Mucosa of descending colon (tissue), 3 donors: Measurements from ENCODE around the gene EPG5. TPM values are rescaled to one million over a fixed set of nuclear protein-coding genes. Genes with fewer than 3 reads are reported as not detected.

Experiments used
- ATAC-seq: fragments of 200-7000 bp; cut with Tn5 transposase; one replicate; pipeline ENCODE4 v1.9.1; 2020; ENCODE audit warnings: mild to moderate bottlenecking, moderate library complexity
- DNase-seq, 3 donors: peaks; one replicate each; pipeline ENCODE4 v3.0.0-alpha.2; 2020
- H3K36me3 ChIP-seq: fragments of 200-600 bp; one replicate; pipeline ENCODE4 v1.8.0; 2021; ENCODE audit warnings: low read depth, mild to moderate bottlenecking
- H3K4me1 ChIP-seq: fragments of 200-600 bp; one replicate; pipeline ENCODE4 v1.8.0; 2021; ENCODE audit warnings: low read depth, mild to moderate bottlenecking
- H3K4me3 ChIP-seq: fragments of 200-600 bp; one replicate; pipeline ENCODE4 v1.8.0; 2021; ENCODE audit warnings: mild to moderate bottlenecking
- H3K9me3 ChIP-seq: fragments of 200-600 bp; one replicate; pipeline ENCODE4 v1.8.0; 2021; ENCODE audit warnings: mild to moderate bottlenecking
- intact Hi-C, 2 donors: fragments of 100-400 bp; cut with DNase I in 1 of 2; cut with micrococcal nuclease in 1 of 2; formaldehyde crosslinking; loops; one replicate each; pipeline versions ENCODE4 v1.11.0 to v1.11.1; 2022; cut with DNase I, micrococcal nuclease
- total RNA-seq, 3 donors: library from RNA; stranded (reverse); fragmentation: NEBNext Ultra II Directional in 2 of 3; extraction: Animal tissue kit (Norgen Biotek cat#: 25700) in 2 of 3; gene quantifications; one replicate each; pipeline versions ENCODE4 v1.2.1 to v1.2.4, GENCODE V29; 2021 to 2023
- TF ChIP-seq, protein P1 (sequence below): fragments of 200-600 bp; IDR thresholded peaks from one replicate; pipeline ENCODE4 v1.8.0; 2022; ENCODE audit warnings: antibody characterized with exemption, mild to moderate bottlenecking
- donor health status: DM: no; HTN: no; CAD: no; lungs with moderate emphysema.
- donor health status: DM: no; HTN: no; CAD: no.
- donor health status: DM: no; HTN: yes; CAD: no.

Gene EPG5
- total RNA-seq, 3 donors from 2014 or later, result 21.7 to 29.0 (median 25.6) TPM

DNA sequence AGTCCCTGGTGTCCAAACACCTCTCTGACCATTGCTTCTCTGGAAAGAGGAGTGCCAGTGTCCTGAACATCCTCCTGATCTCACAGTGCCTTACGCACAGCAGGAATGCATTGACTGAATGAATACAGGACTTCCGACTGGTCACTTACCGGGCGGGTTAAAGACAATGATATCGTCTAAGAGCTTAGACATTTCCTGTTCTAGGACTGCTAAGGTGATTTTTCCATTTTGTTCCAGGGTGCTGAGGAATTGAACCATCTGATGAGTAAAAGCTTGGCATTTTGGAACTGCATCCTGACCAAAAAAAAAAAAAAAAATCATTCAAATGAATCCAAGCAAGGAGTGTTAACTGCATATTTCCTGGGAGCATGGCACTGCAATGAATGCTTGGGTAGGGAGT lies 101.7 kb downstream of the EPG5 start:
- Histone ChIP-seq H3K4me3 (no peak overlapping the region), H3K4me1 (no peaks in the 10 kb centered on the region), H3K9me3 (no peaks in the 10 kb centered on the region), H3K36me3 (peaks cover 4% of the 10 kb centered on the region)
- no peak for ATAC-seq
- TF ChIP-seq, protein P1, sequence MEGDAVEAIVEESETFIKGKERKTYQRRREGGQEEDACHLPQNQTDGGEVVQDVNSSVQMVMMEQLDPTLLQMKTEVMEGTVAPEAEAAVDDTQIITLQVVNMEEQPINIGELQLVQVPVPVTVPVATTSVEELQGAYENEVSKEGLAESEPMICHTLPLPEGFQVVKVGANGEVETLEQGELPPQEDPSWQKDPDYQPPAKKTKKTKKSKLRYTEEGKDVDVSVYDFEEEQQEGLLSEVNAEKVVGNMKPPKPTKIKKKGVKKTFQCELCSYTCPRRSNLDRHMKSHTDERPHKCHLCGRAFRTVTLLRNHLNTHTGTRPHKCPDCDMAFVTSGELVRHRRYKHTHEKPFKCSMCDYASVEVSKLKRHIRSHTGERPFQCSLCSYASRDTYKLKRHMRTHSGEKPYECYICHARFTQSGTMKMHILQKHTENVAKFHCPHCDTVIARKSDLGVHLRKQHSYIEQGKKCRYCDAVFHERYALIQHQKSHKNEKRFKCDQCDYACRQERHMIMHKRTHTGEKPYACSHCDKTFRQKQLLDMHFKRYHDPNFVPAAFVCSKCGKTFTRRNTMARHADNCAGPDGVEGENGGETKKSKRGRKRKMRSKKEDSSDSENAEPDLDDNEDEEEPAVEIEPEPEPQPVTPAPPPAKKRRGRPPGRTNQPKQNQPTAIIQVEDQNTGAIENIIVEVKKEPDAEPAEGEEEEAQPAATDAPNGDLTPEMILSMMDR, result no peak
- no peak for DNase-seq
- intact Hi-C loops, result no loop called here

DNA sequence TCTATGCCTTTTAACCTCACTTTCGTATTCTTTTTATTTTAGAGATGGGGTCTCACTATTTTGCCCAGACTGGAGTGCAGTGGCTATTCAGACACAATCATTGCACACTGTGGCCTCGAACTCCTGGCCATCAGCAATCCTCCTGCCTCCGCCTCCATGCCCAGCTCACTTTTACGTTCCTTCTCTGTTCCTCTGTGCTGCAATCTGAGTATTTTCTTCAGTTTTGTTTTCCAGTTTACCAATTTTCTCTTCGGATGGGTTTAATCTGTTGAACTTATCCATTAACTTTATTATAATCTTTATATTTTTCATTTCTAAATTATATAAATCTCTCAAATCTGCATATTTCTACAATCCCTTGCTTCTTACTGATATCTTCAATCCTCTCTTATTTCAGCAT lies 103.0 kb downstream of the EPG5 start:
- H3K36me3 ChIP-seq, result peaks cover 4% of the 10 kb centered on the region
- no peaks in the 10 kb centered on the region for H3K4me1 ChIP-seq
- no peak overlapping the region for H3K4me3 ChIP-seq
- TF ChIP-seq, protein P1, result no peak
- ATAC-seq, result no peak
- no peak for DNase-seq
- intact Hi-C loops, result no loop called here
- no peaks in the 10 kb centered on the region for H3K9me3 ChIP-seq

DNA sequence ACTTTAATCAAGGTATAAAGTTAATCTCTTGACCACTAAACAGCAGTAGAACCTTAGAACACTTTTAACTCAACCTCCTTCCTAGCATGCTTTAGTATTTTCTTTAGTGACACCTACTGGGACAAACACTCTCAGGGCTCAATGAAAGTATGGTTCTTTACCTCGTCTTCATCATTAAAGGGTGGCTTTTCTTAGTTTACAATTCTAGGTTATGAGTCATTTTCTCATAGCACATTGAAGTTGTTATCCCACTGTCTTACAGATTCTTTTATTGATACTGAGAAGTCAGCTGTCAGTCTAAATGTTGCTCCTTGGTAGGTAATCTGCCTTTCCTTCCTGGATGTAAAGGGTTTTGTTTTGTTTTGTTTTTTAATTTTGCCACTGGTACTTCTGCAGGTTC lies 103.7 kb downstream of the EPG5 start:
- ATAC-seq (no peak), DNase-seq (no peak)
- TF ChIP-seq, protein P1, result no peak
- intact Hi-C loops, result no loop called here
- no peaks in the 10 kb centered on the region for H3K9me3 ChIP-seq
- no peaks in the 10 kb centered on the region for H3K4me1 ChIP-seq
- H3K4me3 ChIP-seq, result no peak overlapping the region
- peaks cover 4% of the 10 kb centered on the region for H3K36me3 ChIP-seq

GRCh38 chr18:45861926-45862325 lies 105.2 kb downstream of the EPG5 start:
- no peaks in the 10 kb centered on the region for H3K4me1 ChIP-seq
- ATAC-seq, result no peak
- TF ChIP-seq, protein P1, result no peak
- H3K9me3 ChIP-seq, result no peaks in the 10 kb centered on the region
- no peak for DNase-seq
- intact Hi-C loops, result no loop called here
- H3K36me3 ChIP-seq, result peaks cover 4% of the 10 kb centered on the region
- no peak overlapping the region for H3K4me3 ChIP-seq

DNA sequence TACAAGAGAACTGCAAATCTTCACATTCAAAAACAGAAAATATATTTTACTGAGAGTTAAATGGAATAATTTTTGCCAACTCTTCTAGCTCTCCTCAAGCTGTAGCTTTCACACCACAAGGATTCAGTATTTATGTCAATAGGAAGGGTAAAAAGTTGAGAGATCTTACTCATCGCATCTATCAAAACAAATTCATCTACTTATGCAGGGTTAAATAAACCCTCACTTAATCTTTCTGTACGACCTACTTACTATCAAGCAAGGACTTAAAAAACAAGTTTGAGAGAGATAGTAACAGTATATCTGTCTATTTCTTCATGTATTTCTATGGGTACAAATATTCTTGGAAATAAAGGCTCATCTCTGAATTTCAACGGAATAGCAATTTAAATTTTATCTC lies 106.2 kb downstream of the EPG5 start:
- Histone ChIP-seq H3K4me3 (no peak overlapping the region), H3K9me3 (no peaks in the 10 kb centered on the region), H3K36me3 (no peaks in the 10 kb centered on the region), H3K4me1 (no peaks in the 10 kb centered on the region)
- ATAC-seq, result no peak
- no peak for DNase-seq
- TF ChIP-seq, protein P1, result no peak
- intact Hi-C loops, result no loop called here

- ATAC-seq (no peak), DNase-seq (no peak)
- H3K4me3 ChIP-seq, result no peak overlapping the region
- TF ChIP-seq, protein P1, result no peak
- intact Hi-C loops, result no loop called here
- H3K4me1 ChIP-seq, result no peaks in the 10 kb centered on the region
- no peaks in the 10 kb centered on the region for H3K9me3 ChIP-seq
- H3K36me3 ChIP-seq, result no peaks in the 10 kb centered on the region
Measured at GRCh38 chr18:45860492-45860891, 106.6 kb downstream of the EPG5 start.
